T-helper 1 cell treated with Interleukin-12 subunit alpha and Interleukin-12 subunit beta and Interleukin-4 antibody, amounts not matched to agents 30 ng/mL and 1 ng/mL, for 36 hours (primary cell): ENCODE measurements around the gene CAMKK2. TPM values are rescaled to one million over a fixed set of nuclear protein-coding genes. Genes with fewer than 3 reads are reported as not detected.
"Not testable (repeated sequence)": the region's sequence is repeated elsewhere in the genome, so short reads cannot be mapped to it uniquely, and the experiment has no call there.

ENCODE experiments used
- intact Hi-C: fragments of 100-400 bp; cut with micrococcal nuclease; formaldehyde crosslinking; loops from one replicate; pipeline ENCODE4 v1.15.1; 2024
- total RNA-seq: library from RNA; stranded (reverse); gene quantifications from 2 replicates; pipeline ENCODE4 v1.2.3, GENCODE V29; 2022

CAMKK2 gene
- total RNA-seq, 1 donor from 2014 or later: 32.1 TPM

GRCh38 chr12:121280531-121280930 is 16.0 kb downstream of the CAMKK2 start:
- intact Hi-C loops: not testable (repeated sequence)

- intact Hi-C loops: no loop called here
Observed at GRCh38 chr12:121279507-121279915, 17.0 kb downstream of the CAMKK2 start.

GRCh38 chr12:121279071-121279375 is 17.5 kb downstream of the CAMKK2 start:
- intact Hi-C loops: no loop called here

- intact Hi-C loops: no loop called here
Observed at GRCh38 chr12:121278169-121279070, 18.1 kb downstream of the CAMKK2 start.

GRCh38 chr12:121277374-121277759 is 19.1 kb downstream of the CAMKK2 start:
- intact Hi-C loops: no loop called here

- intact Hi-C loops: no loop called here
Observed at GRCh38 chr12:121274036-121274763, 22.3 kb downstream of the CAMKK2 start.

GRCh38 chr12:121273364-121273896 is 23.1 kb downstream of the CAMKK2 start:
- intact Hi-C loops: no loop called here

GRCh38 chr12:121267822-121268221 is 28.7 kb downstream of the CAMKK2 start:
- intact Hi-C loops: no loop called here

GRCh38 chr12:121264951-121265515 is 31.5 kb downstream of the CAMKK2 start:
- intact Hi-C loops: no loop called here

GRCh38 chr12:121264135-121264534 is 32.4 kb downstream of the CAMKK2 start:
- intact Hi-C loops: no loop called here

- intact Hi-C loops: no loop called here
Observed at GRCh38 chr12:121263206-121263935, 33.1 kb downstream of the CAMKK2 start.

GRCh38 chr12:121261398-121261797 is 35.1 kb downstream of the CAMKK2 start:
- intact Hi-C loops: no loop called here

- intact Hi-C loops: no loop called here
Observed at GRCh38 chr12:121260091-121260490, 36.4 kb downstream of the CAMKK2 start.

GRCh38 chr12:121259074-121259473 is 37.4 kb downstream of the CAMKK2 start:
- intact Hi-C loops: no loop called here

GRCh38 chr12:121257704-121258449 is 38.6 kb downstream of the CAMKK2 start:
- intact Hi-C loops: not testable (repeated sequence)

GRCh38 chr12:121255433-121255832 is 41.1 kb downstream of the CAMKK2 start:
- intact Hi-C loops: no loop called here

- intact Hi-C loops: no loop called here
Observed at GRCh38 chr12:121253638-121254335, 42.7 kb downstream of the CAMKK2 start.

GRCh38 chr12:121252712-121253345 is 43.7 kb downstream of the CAMKK2 start:
- intact Hi-C loops: no loop called here

GRCh38 chr12:121251838-121252237 is 44.7 kb downstream of the CAMKK2 start:
- intact Hi-C loops: no loop called here

- intact Hi-C loops: no loop called here
Observed at GRCh38 chr12:121250359-121250758, 46.1 kb downstream of the CAMKK2 start.
